Endothelial cell (in vitro differentiated cells): ENCODE measurements around the gene NHERF1. TPM values are rescaled to one million over a fixed set of nuclear protein-coding genes. Genes with fewer than 3 reads are reported as not detected.

Experiments used
- DNase-seq: peaks from one replicate; pipeline ENCODE4 v3.0.0; 2021; ENCODE audit warnings: low spot score
- H3K27ac Mint-ChIP-seq: one replicate; pipeline ENCODE4 v1.8.0; 2021; ENCODE audit warnings: mixed read lengths, inconsistent platforms; ENCODE audit not compliant: unreplicated experiment
- H3K27me3 Mint-ChIP-seq: one replicate; pipeline ENCODE4 v1.8.0; 2021; ENCODE audit warnings: mild to moderate bottlenecking, moderate library complexity, mixed read lengths, inconsistent platforms; ENCODE audit not compliant: unreplicated experiment
- H3K36me3 Mint-ChIP-seq: one replicate; pipeline ENCODE4 v1.8.0; 2021; ENCODE audit warnings: mild to moderate bottlenecking, low read depth, mixed read lengths, inconsistent platforms; ENCODE audit not compliant: unreplicated experiment
- H3K4me1 Mint-ChIP-seq: one replicate; pipeline ENCODE4 v1.8.0; 2021; ENCODE audit warnings: mild to moderate bottlenecking, mixed read lengths, inconsistent platforms; ENCODE audit not compliant: unreplicated experiment
- H3K4me3 Mint-ChIP-seq: one replicate; pipeline ENCODE4 v1.8.0; 2021; ENCODE audit warnings: mild to moderate bottlenecking, mixed read lengths, inconsistent platforms; ENCODE audit not compliant: unreplicated experiment
- H3K9me3 Mint-ChIP-seq: one replicate; pipeline ENCODE4 v1.8.0; 2021; ENCODE audit warnings: mixed read lengths, inconsistent platforms; ENCODE audit not compliant: unreplicated experiment
- long read RNA-seq: library from polyadenylated mRNA; unstranded; transcript quantifications from one replicate; pipeline ENCODE4 v2.0.0, GENCODE V29; 2020; ENCODE audit not compliant: unreplicated experiment
- total RNA-seq: library from RNA; stranded (reverse); fragmentation: NEBNext Ultra II Directional; extraction: Animal tissue kit (Norgen Biotek cat#: 25700); gene quantifications from one replicate; pipeline ENCODE4 v1.2.1, GENCODE V29; 2021; ENCODE audit not compliant: unreplicated experiment
- TF ChIP-seq, protein P1 (sequence below): fragments of 200-600 bp; sonication (generic); IDR thresholded peaks from one replicate; pipeline ENCODE4 v1.5.0; 2021; ENCODE audit warnings: antibody characterized with exemption; ENCODE audit not compliant: unreplicated experiment

The NHERF1 gene
- total RNA-seq: 30.5 TPM
- long read RNA-seq, transcript SLC9A3R1-201 (6 exons, 1,969 nt): major isoform, 22 of 22 reads
- long read RNA-seq, partial matches to known transcripts: 0 of 22 reads
- long read RNA-seq, other reads (novel, unspliced or antisense): 0 of 22 reads

DNA sequence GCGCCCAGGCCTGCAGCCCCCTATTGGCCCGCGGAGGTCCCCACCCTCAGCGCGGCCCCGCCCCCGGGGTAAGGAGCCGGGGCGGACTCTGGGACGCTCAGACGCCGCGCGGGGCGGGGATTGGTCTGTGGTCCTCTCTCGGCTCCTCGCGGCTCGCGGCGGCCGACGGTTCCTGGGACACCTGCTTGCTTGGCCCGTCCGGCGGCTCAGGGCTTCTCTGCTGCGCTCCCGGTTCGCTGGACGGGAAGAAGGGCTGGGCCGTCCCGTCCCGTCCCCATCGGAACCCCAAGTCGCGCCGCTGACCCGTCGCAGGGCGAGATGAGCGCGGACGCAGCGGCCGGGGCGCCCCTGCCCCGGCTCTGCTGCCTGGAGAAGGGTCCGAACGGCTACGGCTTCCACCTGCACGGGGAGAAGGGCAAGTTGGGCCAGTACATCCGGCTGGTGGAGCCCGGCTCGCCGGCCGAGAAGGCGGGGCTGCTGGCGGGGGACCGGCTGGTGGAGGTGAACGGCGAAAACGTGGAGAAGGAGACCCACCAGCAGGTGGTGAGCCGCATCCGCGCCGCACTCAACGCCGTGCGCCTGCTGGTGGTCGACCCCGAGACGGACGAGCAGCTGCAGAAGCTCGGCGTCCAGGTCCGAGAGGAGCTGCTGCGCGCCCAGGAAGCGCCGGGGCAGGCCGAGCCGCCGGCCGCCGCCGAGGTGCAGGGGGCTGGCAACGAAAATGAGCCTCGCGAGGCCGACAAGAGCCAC is at the start of gene NHERF1:
Gene NHERF1, plus strand, starts transcription at position 100 of the 750 bp plus-strand sequence. Its CDS starts 219 bp downstream, at position 319.
- Mint-ChIP-seq H3K36me3 (peaks cover 5% of the 10 kb centered on the region), H3K27ac (peak within 1 kb of the TSS; percentile 86), H3K4me3 (peak within 1 kb of the TSS; percentile 94), H3K9me3 (no peaks in the 10 kb centered on the region), H3K27me3 (peaks cover 21% of the 10 kb centered on the region), H3K4me1 (peaks cover 48% of the 10 kb centered on the region)
- peak; percentile 97 for DNase-seq
- TF ChIP-seq, protein P1, sequence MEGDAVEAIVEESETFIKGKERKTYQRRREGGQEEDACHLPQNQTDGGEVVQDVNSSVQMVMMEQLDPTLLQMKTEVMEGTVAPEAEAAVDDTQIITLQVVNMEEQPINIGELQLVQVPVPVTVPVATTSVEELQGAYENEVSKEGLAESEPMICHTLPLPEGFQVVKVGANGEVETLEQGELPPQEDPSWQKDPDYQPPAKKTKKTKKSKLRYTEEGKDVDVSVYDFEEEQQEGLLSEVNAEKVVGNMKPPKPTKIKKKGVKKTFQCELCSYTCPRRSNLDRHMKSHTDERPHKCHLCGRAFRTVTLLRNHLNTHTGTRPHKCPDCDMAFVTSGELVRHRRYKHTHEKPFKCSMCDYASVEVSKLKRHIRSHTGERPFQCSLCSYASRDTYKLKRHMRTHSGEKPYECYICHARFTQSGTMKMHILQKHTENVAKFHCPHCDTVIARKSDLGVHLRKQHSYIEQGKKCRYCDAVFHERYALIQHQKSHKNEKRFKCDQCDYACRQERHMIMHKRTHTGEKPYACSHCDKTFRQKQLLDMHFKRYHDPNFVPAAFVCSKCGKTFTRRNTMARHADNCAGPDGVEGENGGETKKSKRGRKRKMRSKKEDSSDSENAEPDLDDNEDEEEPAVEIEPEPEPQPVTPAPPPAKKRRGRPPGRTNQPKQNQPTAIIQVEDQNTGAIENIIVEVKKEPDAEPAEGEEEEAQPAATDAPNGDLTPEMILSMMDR: peak; percentile 20

DNA sequence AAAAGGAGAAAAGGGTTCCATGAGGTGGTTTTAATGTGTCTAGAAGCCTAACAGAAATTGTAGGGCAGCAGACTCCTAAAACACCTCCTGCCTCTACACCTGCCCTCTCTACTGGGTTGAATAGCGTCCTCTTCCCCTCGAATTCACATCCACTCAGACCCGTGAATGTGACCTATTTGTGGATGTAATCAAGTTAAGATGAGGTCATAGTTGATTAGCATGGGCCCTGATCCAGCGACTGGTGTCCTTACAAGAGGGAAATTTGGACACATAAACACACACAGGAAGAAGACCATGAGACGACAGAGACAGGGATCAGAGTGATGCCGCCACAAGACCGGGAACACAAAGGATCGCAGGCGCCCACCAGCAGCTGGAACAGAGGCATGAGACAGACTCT is 49.2 kb upstream of the NHERF1 start:
- Mint-ChIP-seq H3K27ac (no peak overlapping the region), H3K9me3 (no peaks in the 10 kb centered on the region), H3K36me3 (no peaks in the 10 kb centered on the region), H3K27me3 (peaks cover 2% of the 10 kb centered on the region), H3K4me3 (no peak overlapping the region), H3K4me1 (no peaks in the 10 kb centered on the region)
- TF ChIP-seq, protein P1: no peak
- no peak for DNase-seq

- Mint-ChIP-seq H3K27me3 (peaks cover 2% of the 10 kb centered on the region), H3K4me1 (no peaks in the 10 kb centered on the region), H3K4me3 (no peak overlapping the region), H3K36me3 (no peaks in the 10 kb centered on the region), H3K9me3 (no peaks in the 10 kb centered on the region), H3K27ac (no peak overlapping the region)
- TF ChIP-seq, protein P1: no peak
- DNase-seq: no peak
Observed at GRCh38 chr17:74702116-74702871, 46.1 kb upstream of the NHERF1 start.

DNA sequence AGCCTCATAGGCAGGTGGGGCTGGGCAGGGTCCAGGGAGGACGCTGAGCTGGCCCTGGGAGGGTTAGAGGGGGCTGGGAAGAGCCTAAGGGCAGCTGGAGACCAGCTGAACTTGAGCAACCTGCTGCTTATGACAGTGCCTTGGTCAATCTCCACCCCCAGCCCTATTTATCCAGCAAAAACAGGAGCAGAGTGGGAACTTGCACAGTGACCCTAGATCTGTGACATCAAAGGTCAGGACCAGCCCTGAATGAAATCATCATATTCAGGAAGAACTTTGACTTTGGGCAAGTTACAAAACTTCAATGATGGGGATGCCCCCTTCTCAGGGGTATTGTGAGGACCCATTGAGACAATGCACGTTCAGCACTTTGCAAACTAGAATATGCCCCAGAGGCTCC is 45.1 kb upstream of the NHERF1 start:
- Mint-ChIP-seq H3K36me3 (no peaks in the 10 kb centered on the region), H3K4me3 (no peak overlapping the region), H3K9me3 (no peaks in the 10 kb centered on the region), H3K4me1 (no peaks in the 10 kb centered on the region), H3K27me3 (peaks cover 2% of the 10 kb centered on the region), H3K27ac (no peak overlapping the region)
- TF ChIP-seq, protein P1: no peak
- DNase-seq: no peak
